Medulla oblongata (tissue), 1 donor: ENCODE data around the gene REC114.
"Not testable (repeated sequence)": the region's sequence is repeated elsewhere in the genome, so short reads cannot be mapped to it uniquely, and the experiment has no call there.

Experiments used
- DNase-seq: peaks from one replicate; pipeline ENCODE4 v3.0.0-alpha.2; 2015; ENCODE audit errors: extremely low spot score

REC114 gene

GRCh38 chr15:73455876-73456275 lies 12.9 kb downstream of the REC114 start:
- no peak for DNase-seq

- no peak for DNase-seq
Observed at GRCh38 chr15:73457334-73457733, 14.4 kb downstream of the REC114 start.

- DNase-seq: no peak
Observed at GRCh38 chr15:73460662-73461061, 17.7 kb downstream of the REC114 start.

GRCh38 chr15:73464602-73465001 lies 21.6 kb downstream of the REC114 start:
- no peak for DNase-seq

- DNase-seq: no peak
Observed at GRCh38 chr15:73467758-73468157, 24.8 kb downstream of the REC114 start.

- DNase-seq: no peak
Observed at GRCh38 chr15:73474785-73475184, 31.8 kb downstream of the REC114 start.

GRCh38 chr15:73476704-73477216 lies 33.8 kb downstream of the REC114 start:
- DNase-seq: no peak

GRCh38 chr15:73480050-73480449 lies 37.1 kb downstream of the REC114 start:
- no peak for DNase-seq

- no peak for DNase-seq
Observed at GRCh38 chr15:73482166-73482565, 39.2 kb downstream of the REC114 start.

- no peak for DNase-seq
Observed at GRCh38 chr15:73483053-73483452, 40.1 kb downstream of the REC114 start.

- DNase-seq: no peak
Observed at GRCh38 chr15:73485372-73485771, 42.4 kb downstream of the REC114 start.

GRCh38 chr15:73485885-73486284 lies 42.9 kb downstream of the REC114 start:
- DNase-seq: not testable (repeated sequence)

- no peak for DNase-seq
Observed at GRCh38 chr15:73488698-73489097, 45.7 kb downstream of the REC114 start.

GRCh38 chr15:73493922-73494321 lies 51.0 kb downstream of the REC114 start:
- DNase-seq: no peak

GRCh38 chr15:73495181-73495580 lies 52.2 kb downstream of the REC114 start:
- DNase-seq: no peak

- DNase-seq: no peak
Observed at GRCh38 chr15:73500696-73501095, 57.7 kb downstream of the REC114 start.

GRCh38 chr15:73504885-73505284 lies 61.9 kb downstream of the REC114 start:
- no peak for DNase-seq

- DNase-seq: no peak
Observed at GRCh38 chr15:73515527-73515926, 72.6 kb downstream of the REC114 start.

- no peak for DNase-seq
Observed at GRCh38 chr15:73517566-73517965, 74.6 kb downstream of the REC114 start.

GRCh38 chr15:73518180-73518862 lies 75.4 kb downstream of the REC114 start:
- DNase-seq: no peak

GRCh38 chr15:73518876-73519733 lies 76.1 kb downstream of the REC114 start:
- DNase-seq: no peak

- no peak for DNase-seq
Observed at GRCh38 chr15:73522011-73522410, 79.0 kb downstream of the REC114 start.

- DNase-seq: no peak
Observed at GRCh38 chr15:73524919-73525318, 82.0 kb downstream of the REC114 start.
